Effector CD8-positive, alpha-beta T cell (primary cell): Measurements from ENCODE around the gene SLC7A14.

Experiments used
- DNase-seq: peaks from one replicate; lab custom pipeline; 2025; lab: John Stamatoyannopoulos, UW

Gene SLC7A14

DNA sequence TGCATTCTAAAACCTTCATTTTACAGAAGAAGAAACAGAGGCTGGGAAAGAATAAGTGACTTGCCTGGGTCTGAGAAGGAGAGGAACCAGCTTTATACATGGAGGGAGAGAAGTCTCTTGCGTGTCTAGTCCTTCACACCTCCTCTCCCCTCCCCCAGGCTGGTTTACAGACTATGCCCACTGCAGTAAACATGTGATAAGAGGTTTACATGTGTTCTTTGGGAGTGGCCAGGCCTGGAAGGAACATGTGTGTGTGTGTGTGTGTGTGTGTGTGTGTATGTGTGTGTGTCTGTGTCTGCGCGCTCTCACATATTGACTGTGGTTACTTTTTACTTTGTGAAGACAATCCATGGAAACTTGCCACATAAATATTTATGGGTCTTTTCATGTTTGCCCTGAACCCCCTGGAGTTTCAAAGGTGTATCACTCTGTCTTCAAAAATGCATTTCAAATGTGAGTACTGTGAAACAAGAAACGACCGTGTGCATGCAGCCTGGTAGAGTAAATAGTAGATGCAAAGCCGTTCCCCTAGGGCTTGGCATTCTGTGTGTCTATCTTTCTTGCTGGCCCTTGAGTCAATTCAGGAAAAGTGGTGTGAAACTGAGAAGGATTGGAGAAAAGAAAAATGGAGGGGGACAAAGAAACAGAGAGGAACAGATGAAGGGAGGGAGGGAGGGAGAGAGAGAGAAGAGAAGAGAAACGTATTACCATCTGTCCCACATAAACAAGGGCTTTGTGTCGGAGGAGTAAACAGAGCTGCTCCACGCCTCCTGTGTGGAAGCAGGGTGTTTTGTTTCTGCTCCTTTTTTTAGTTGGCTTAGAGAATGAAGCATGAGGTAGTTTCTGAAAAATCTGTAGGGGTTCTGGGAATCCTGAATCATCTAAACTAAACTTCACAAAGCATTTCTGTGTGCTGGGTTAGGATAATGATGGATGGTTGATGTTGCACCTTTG, 115.5 kb downstream of the SLC7A14 start:
- DNase-seq: no peak

DNA sequence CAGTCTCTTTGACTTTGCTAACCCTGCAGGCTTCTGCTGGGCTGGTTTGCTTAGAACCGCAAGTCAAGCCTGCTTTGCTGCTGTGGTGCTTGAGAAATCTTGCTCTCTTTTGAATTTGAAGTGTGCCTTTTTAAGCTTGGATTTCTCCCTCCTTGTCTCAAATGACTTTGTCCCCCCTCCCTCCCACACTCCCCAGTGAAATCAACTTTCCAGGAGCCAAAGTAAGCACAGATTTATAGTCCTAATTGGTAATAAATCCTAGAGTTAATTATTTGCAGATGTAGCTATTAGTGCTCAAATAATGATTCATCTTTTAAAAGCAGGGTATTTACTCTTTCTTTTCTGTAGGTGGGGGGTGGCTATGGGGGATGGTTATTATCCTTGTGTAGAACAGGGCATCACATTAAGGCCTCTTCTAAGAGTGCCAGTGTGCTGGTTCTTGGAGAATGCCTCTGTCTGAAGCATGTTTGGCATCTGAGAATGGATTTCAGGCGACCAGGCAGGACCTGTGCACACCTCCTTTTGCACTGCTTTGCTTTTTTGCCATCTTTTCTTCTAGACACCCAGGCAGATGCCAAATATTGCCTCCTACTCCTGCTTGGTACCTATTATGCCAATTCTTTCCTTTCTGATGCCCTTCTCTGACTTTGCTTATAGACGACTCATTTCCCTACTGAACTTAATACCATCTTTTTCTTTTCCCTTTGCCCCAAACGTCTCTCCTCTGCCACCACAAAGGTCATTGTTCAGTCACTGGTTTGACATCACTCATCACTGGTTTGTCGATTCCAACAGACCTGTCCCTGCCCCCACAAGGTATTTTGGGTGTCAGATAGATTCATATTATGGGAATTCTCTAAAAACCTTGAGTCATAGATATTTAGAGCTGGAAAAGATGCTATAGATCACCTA, 116.5 kb downstream of the SLC7A14 start:
- DNase-seq: no peak

DNA sequence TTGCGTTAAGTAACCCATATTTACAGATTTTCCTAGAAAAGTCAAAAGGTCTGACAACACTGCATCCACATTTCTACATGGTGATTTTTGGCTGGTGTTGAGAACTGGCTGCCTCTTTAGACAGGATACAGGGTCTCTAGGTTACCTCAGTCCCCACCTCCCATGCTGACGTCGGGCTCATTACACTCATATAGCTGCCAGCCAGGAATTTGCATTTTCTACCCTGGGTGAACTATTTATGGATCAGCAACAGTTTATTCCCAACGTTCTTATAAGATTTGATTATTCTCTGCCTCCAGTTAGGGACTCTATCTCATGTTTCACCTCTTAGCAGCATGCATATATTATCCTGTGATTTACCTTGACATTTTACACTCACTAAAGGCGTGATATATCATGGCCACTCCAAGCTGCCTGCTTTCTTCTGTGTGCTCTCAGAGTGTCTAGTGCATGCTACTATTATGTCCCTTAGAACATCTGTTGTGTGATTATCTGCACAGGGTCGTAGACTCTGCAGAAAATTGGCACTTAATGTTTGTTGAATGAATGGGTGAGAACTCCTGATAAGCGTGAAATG, 118.2 kb downstream of the SLC7A14 start:
- DNase-seq: no peak

DNA sequence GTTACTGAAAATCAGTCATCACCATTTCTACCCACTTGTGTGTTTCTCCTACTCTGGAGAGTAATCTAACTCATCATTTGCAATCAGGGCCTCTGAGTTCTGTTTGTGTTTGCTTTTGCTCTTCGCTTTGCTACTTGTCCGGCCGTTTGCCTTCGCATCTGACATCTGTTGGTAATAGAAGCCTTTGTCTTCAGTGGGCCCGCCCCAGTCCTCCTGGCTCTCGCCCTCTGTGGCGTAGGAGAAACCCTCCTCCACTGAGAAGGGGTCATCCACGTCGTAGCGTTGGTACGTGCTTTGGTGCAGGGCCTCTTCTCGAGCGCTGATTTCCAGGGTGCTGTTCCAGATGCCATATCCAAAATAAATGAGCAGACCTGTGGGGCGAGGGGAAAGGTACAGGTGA, 118.9 kb downstream of the SLC7A14 start:
- no peak for DNase-seq

DNA sequence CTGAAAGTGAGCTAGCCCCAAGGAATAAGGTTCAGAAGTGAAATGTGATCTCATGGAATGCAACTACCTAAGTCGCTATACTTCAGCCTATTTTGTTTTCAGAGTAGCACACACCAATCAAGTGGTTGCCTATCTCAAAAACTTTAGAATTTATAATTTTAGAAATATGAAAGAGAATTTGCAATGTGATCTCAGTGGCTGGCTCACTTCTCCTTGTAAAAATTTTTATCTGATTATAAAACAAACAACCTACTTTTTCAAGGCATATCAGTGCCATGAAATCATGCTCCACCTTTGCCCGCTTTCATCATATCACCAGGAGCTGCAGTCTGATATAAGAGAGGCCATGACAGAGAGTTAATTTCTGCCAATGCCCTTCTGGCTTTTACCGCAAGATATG, 119.9 kb downstream of the SLC7A14 start:
- DNase-seq: no peak

DNA sequence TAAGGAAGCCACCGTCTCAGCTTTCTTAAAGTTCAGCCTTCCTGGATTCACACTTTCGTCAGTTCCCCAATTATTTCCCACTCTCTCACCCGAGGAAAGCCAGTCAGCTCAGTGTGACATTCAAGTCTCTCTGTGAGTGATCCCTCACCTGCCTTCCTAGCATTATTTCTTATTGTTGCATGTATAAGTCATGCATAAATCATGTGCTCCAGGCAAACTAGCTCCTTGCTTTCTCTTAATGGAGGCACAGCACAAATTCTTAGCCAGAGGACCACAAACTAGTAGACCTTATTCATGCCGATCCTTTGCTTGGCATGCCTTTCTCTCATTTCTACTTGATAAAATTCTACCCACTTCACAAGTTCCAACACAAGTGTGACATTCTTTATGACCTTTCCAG, 122.9 kb downstream of the SLC7A14 start:
- no peak for DNase-seq

DNA sequence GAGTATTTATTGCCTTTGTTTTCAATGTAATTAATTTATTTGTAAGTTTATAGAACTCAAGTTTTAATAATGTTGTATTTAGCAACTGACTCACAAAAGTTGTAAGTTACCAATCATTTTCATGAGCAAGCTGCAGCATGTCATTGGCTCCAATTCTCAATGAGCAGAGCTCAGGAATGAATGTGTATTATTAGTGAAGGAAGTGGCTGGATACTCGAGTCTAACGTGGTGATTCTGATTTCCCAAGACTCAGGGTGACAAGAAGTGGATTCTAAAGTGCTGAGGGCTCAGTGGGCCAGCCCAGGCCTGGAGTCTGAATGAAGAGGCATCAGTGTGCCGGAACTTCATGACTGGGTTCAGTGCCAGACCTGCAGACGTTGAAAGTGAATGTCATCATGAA, 127.6 kb downstream of the SLC7A14 start:
- DNase-seq: no peak

DNA sequence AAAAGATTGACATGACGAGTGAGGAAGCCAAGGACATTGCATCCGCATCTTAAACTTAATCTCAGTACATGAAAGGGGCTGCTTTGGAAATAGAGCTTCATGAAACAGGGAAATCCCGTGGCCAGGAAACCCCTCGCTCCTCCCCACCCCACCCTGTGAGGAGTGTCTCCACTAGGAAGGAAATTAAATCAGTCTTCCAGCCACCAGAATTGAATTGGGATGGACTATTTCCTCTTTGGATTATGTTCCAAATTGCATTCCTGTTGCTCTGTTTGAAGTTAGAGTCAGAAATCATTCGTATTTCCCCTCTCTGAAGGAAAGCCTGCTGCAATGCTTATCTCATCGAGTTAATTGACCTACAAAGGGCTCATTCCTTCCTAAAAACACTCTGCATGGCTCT, 131.4 kb downstream of the SLC7A14 start:
- DNase-seq: no peak

DNA sequence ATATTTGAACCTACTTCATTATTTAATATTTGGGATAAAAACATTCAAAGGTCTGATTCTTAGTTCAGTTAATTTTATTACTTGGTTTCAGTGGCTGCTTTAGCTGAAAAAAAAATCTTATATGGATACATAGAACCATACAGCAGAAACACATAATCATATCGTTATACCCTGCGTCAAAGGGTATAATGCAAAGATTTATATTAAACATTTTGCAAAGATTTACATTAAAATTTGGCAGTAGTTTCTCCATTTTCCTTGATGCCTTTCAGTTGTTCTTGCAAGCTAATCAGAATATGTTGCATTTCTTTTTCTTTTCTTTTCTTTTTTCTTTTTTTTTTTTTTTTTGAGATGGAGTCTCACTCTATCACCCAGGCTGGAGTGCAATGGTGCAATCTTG, 135.8 kb downstream of the SLC7A14 start:
- DNase-seq: no peak

DNA sequence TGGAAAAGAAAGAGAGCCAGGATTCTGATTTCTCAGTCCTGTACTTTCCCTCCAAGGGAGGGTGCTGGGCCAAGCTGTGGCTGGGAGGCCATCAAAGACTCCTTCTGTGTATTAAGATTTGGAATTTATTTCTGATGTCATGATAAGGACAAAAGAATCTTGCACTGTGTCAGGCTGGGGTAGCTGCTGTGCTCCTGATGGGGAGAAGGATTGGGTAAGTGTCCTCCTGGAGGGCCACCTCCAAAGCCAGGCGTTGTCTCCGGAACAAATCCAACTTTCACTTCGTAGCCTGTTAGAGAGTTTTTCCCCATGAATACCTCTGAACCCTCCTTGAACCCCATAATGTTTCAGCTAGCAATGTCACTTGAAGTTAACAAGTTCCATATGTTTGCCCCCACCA, 137.3 kb downstream of the SLC7A14 start:
- no peak for DNase-seq

DNA sequence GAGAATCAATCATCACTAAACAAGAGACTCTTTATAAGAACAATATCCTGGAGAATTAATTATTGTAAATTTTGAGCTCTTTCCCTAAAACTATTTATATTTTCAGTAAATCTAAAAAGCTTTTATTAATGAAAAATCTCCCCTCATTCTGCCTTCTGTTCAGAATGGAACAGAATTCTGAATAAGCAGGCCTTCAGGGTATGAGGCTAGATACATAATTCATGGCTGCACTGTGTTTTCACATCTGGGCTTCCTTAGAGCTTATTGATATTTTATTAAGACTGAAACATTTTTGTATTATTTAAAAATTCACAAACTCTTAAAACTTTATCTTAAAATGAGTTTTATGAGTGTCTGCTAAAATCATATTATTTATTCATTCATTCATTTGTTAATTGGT, 142.4 kb downstream of the SLC7A14 start:
- DNase-seq: no peak

DNA sequence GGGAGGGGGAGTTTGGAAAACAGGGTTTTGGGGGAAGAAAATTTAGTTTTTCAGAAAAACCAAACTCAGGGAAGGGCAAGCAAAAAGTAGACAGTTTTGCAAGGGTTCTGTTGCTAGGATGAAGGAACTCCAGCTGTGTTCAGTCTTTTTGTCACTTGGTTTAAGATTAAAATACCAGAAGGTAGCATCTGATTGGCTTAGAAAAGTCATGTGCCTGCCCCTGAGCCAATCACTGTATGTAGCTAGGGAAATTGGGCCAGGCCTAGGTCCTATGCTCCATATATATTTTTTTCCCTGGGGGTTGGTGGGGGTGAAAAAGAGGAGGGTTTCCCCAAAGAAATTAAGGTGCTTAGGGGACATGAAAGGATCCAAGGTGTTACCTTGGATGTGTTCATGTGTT, 142.9 kb downstream of the SLC7A14 start:
- DNase-seq: no peak

DNA sequence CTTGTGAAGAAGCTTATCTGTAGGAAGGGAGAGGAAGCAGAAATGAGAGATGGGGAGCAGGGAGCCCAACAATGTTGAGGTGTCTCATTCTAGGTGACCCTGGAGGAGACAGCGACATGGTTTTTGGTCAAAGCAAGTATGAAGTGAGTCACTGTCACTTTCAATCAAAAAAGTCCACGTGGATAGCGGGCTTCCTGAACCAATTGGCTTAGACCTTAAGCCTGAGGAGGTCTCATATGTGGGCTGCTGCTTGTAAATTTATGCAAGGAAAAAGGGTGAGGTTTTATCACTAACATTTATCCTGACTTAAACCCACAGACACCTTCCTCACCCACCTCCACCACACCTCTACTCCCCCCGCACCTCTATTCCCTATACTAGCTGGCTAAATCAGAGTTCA, 144.5 kb downstream of the SLC7A14 start:
- no peak for DNase-seq

DNA sequence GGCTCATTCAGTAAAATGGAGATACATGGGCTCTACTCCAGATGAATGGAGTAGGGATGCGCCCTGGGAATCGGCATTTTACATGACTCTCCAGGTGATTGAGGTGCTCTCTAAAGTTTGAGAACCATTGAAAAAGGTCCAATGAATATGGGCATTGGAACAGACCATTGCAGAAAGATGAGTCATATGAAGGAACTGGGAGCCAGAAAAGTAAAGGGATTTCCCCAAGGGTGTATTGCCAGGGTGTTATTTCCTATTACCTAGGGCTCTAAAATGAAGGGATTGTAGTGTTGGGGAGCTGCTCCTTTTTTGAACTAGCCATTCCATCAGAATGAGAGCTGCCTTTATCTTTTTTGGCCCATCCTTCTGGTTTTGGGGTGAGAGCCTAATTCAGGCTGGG, 145.5 kb downstream of the SLC7A14 start:
- no peak for DNase-seq

DNA sequence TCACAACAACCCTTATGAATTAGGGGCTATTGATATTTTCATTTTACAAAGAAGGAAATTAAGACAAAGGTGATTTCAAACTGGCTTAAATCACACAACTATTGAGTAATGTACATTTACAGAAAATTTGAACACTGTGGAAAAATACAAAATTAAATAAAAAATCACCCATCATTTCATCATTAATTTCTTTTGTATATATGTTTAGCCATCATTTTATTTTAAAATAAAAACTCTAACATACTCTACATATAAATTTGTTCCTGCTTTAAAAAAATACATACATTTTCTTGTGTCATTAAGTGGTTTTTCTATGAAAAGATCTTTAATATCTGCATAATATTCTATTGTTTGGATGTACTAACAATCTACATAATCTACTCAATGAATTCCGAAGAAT, 147.0 kb downstream of the SLC7A14 start:
- DNase-seq: no peak

DNA sequence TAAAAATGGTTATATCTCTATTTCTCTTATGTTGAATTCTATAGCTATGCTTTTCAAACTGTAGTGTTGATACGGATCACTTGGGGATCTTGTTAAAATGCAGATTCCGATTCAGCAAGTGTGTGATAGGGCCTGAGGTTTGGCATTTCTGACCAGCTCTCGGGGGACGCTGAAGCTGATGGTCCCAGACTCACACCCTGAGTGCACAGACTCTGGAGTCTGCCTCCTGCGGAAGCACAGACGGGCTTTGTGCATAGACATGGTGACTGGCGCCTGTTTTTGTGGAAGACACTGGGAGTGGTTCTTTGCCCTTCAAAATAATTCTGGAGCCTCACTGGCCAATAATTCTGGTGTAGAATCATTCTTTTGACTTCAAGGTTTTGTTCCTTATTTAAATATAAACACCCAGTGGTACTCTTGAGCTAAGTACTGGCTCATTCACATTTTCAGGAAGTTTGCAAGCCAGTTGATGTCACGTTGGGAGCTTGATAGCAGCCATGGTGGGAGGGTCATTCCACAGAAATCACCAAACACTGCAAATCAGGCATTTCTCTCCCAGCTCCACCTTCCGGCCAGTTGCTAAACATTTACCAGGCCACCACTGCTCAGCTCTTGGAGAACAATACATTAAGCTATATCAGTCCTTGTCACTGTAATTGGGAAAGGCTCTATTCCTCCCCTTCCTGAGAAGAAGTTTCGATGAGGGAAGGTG, 148.0 kb downstream of the SLC7A14 start:
- no peak for DNase-seq

DNA sequence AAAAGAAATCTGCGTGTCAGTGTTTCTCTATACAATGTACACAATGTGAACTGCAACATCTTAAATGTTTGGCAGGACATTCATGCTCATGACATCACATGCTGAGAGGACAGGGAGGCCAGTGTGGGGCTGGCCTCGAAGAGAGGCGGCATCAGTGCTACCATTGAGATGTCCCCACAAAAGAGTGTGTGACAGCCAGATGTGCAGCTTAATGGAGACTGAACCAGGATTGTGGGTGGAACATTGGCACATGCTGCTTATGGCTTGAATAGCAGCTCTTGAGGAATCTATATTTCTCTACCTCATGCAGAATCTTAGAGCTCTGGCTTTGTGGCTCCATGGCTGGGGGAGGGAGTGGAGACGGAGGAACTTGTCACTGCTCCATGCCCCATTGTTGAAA, 148.7 kb downstream of the SLC7A14 start:
- DNase-seq: no peak

DNA sequence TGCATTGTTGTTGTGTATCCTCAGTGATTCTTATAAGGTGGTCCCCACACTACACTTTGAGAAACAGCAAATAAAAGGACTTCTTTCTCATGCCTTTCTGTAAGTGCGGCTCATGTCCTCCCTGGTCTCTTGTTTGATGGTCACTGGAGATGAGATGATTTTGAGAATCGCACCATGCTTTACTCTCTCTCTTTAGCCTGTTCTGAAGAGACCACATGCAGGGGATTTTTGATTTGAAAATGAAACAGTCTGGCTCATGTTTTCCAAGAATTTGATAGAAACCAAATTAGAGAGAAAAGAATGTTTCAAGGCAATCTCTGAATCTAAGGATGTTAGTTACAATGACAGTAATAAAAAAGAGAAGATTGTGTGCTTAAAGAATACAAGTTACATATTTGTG, 149.2 kb downstream of the SLC7A14 start:
- no peak for DNase-seq

DNA sequence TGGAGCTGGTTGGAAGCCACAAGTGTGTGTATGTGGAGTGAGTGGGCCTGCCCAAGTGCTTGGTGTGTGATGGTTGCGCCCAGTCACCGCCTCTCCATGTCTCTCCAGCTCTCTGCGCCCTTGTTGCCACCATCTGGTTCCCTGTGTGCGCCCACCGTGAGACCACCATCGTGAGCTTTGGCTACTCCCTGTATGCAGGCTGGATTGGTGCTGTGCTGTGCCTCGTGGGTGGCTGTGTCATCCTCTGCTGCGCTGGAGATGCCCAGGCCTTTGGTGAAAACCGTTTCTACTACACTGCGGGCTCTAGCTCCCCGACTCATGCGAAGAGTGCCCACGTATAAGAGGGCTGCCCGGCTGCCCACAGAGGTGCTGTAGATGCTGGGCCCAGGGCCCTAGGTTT, 153.5 kb downstream of the SLC7A14 start:
- DNase-seq: no peak

DNA sequence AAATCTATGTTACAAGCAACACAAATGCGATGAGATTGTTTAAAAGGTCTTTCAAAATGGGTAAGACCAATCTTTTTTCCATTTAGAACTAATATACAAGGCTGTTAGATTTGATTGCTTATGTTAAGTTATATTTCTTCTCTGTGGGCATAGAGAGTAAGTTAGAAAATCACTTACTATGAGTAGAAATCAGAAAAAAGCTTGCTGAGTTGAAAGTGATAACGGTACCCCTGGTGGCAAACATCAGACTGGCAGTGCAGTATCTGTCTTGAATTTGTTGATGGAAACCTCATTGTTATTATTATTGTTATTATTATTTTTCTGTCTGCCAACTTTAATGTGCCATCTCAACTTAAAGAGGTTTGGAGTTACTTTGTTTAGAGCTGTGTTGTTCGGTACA, 154.8 kb downstream of the SLC7A14 start:
- no peak for DNase-seq

DNA sequence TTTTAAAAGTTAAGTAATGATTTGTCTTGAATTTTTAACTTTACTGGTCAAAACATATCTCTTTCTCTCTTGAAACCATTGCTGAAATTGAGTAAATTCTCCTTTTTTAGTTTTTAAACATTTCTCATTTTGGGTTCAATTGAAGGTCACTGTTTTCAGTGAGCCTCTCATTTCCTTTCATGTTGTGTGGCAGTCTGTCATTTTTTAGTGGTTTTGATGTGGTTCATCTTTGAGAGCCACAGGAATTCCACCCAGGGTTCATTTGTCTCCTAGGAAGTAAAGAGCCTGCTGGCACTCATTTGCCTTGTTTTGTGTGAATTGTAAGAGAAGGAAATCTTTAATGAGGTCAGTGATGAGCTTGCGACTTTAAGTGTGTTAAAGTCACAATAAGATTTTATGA, 156.8 kb downstream of the SLC7A14 start:
- DNase-seq: no peak

DNA sequence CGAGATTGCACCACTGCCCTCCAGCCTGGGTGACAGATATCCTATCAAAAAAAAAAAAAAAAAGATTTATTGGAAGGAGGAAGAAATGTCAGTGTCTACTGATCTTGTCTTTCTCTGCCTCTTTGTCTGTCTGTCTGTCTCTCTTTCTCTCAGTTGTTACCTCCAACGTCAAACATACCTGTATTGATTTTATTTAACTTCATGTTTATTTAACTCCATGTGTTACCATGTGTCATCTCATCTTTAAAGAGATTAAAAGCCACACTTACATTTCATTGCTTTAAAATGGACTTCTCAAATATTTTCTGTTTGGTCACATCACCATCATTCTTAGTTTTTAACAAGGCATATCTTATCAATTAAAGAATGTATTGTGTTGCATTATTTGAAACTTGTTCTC, 157.8 kb downstream of the SLC7A14 start:
- DNase-seq: no peak
